T-helper 17 cell (primary cell): ENCODE results near the gene SSC5D. TPM values are rescaled to one million over a fixed set of nuclear protein-coding genes. Genes with fewer than 3 reads are reported as not detected.

Source experiments
- ATAC-seq: fragments of 150-1000 bp; cut with Tn5 transposase; 2 replicates; pipeline ENCODE4 v1.10.0; 2021; ENCODE audit warnings: mild to moderate bottlenecking, moderate library complexity
- DNase-seq, 3 donors: peaks; one replicate each; pipeline versions ENCODE4 v3.0.0 to v3.0.0-alpha.2; 2020 to 2021
- H3K9me3 ChIP-seq: one replicate; pipeline ENCODE4 v1.7.0; 2013; ENCODE audit warnings: low read length, mild to moderate bottlenecking; ENCODE audit not compliant: control insufficient read depth, poor library complexity, severe bottlenecking
- H3K27ac Mint-ChIP-seq: one replicate; pipeline ENCODE4 v1.8.0; 2022; ENCODE audit warnings: mild to moderate bottlenecking, moderate library complexity, mixed read lengths
- H3K27me3 Mint-ChIP-seq: one replicate; pipeline ENCODE4 v1.8.0; 2022; ENCODE audit warnings: mixed read lengths
- H3K36me3 Mint-ChIP-seq: one replicate; pipeline ENCODE4 v1.8.0; 2022; ENCODE audit warnings: low read depth, mixed read lengths
- H3K4me1 Mint-ChIP-seq: one replicate; pipeline ENCODE4 v1.8.0; 2022; ENCODE audit warnings: mild to moderate bottlenecking, mixed read lengths
- H3K4me3 Mint-ChIP-seq: one replicate; pipeline ENCODE4 v1.8.0; 2022; ENCODE audit warnings: mild to moderate bottlenecking, moderate library complexity, mixed read lengths
- total RNA-seq, 4 donors: library from RNA in 2 of 4; stranded (reverse) in 2 of 4; gene quantifications; one replicate each; pipeline ENCODE4 v1.2.3 and lab custom pipeline; 2022 to 2026

SSC5D gene
- total RNA-seq, 2 donors from 2014 or later: 0.08 to 0.47 TPM

- ATAC-seq: no peak
- no peak for DNase-seq
- H3K27ac Mint-ChIP-seq: no peak overlapping the region
Measured at GRCh38 chr19:55472463-55472862, 15.8 kb upstream of the SSC5D start.

GRCh38 chr19:55473225-55474012 lies 14.8 kb upstream of the SSC5D start:
- ATAC-seq (no peak), DNase-seq (no peak)
- Mint-ChIP-seq H3K4me1 (peaks cover 8% of the 10 kb centered on the region), H3K36me3 (no peaks in the 10 kb centered on the region), H3K4me3 (no peak overlapping the region), H3K27me3 (no peaks in the 10 kb centered on the region), H3K27ac (no peak overlapping the region)
- no peaks in the 10 kb centered on the region for H3K9me3 ChIP-seq

More at GRCh38 chr19:55472463-55472862, 15.8 kb upstream of the SSC5D start:
- no peaks in the 10 kb centered on the region for H3K9me3 ChIP-seq
- H3K4me1 Mint-ChIP-seq: peaks cover 3% of the 10 kb centered on the region
- no peak overlapping the region for H3K4me3 Mint-ChIP-seq
- H3K27me3 Mint-ChIP-seq: no peaks in the 10 kb centered on the region
- H3K36me3 Mint-ChIP-seq: no peaks in the 10 kb centered on the region

GRCh38 chr19:55474269-55475265 lies 13.7 kb upstream of the SSC5D start:
- H3K27ac Mint-ChIP-seq: no peak overlapping the region
- DNase-seq: no peak

GRCh38 chr19:55476100-55476775 lies 12.0 kb upstream of the SSC5D start, which contains the start of gene ZNF628:
Gene ZNF628, plus strand, starts transcription at chr19:55476617. Its CDS starts 3,294 bp downstream, at chr19:55479911.
- Mint-ChIP-seq H3K27me3 (no peaks in the 10 kb centered on the region), H3K27ac (peak within 1 kb of the TSS; percentile 80), H3K4me3 (peak within 1 kb of the TSS; percentile 87), H3K4me1 (peaks cover 22% of the 10 kb centered on the region), H3K36me3 (peaks cover 2% of the 10 kb centered on the region)
- DNase-seq (peak; percentile 93 to 97 (median 95)), ATAC-seq (peak; percentile 94)
- H3K9me3 ChIP-seq: no peaks in the 10 kb centered on the region

More at GRCh38 chr19:55474269-55475265, 13.7 kb upstream of the SSC5D start:
- peaks cover 18% of the 10 kb centered on the region for H3K4me1 Mint-ChIP-seq
- H3K9me3 ChIP-seq: no peaks in the 10 kb centered on the region
- ATAC-seq: no peak
- H3K4me3 Mint-ChIP-seq: no peak overlapping the region
- no peaks in the 10 kb centered on the region for H3K27me3 Mint-ChIP-seq
- H3K36me3 Mint-ChIP-seq: peaks cover 2% of the 10 kb centered on the region

GRCh38 chr19:55477905-55478304 lies 10.3 kb upstream of the SSC5D start:
- peak overlapping the region; percentile 77 for H3K4me3 Mint-ChIP-seq
- H3K4me1 Mint-ChIP-seq: peaks cover 22% of the 10 kb centered on the region
- no peak for ATAC-seq
- H3K27ac Mint-ChIP-seq: peak overlapping the region; percentile 51
- no peaks in the 10 kb centered on the region for H3K27me3 Mint-ChIP-seq
- H3K9me3 ChIP-seq: no peaks in the 10 kb centered on the region
- H3K36me3 Mint-ChIP-seq: peaks cover 2% of the 10 kb centered on the region
- no peak for DNase-seq

- Mint-ChIP-seq H3K36me3 (peaks cover 2% of the 10 kb centered on the region), H3K4me1 (peaks cover 22% of the 10 kb centered on the region), H3K4me3 (peak overlapping the region; percentile 77), H3K27ac (peak overlapping the region; percentile 51), H3K27me3 (no peaks in the 10 kb centered on the region)
- DNase-seq: no peak
- no peaks in the 10 kb centered on the region for H3K9me3 ChIP-seq
- no peak for ATAC-seq
Measured at GRCh38 chr19:55478364-55478763, 9.9 kb upstream of the SSC5D start.

- Mint-ChIP-seq H3K4me1 (peaks cover 22% of the 10 kb centered on the region), H3K4me3 (peak overlapping the region; percentile 77), H3K27me3 (no peaks in the 10 kb centered on the region), H3K27ac (no peak overlapping the region), H3K36me3 (peaks cover 2% of the 10 kb centered on the region)
- no peak for DNase-seq
- no peak for ATAC-seq
- no peaks in the 10 kb centered on the region for H3K9me3 ChIP-seq
Measured at GRCh38 chr19:55479045-55479444, 9.2 kb upstream of the SSC5D start.

- Mint-ChIP-seq H3K36me3 (peaks cover 2% of the 10 kb centered on the region), H3K4me1 (peaks cover 22% of the 10 kb centered on the region), H3K27me3 (no peaks in the 10 kb centered on the region), H3K4me3 (peak overlapping the region; percentile 77), H3K27ac (no peak overlapping the region)
- DNase-seq (no peak), ATAC-seq (no peak)
- H3K9me3 ChIP-seq: no peaks in the 10 kb centered on the region
Measured at GRCh38 chr19:55479451-55480230, 8.6 kb upstream of the SSC5D start.

GRCh38 chr19:55481148-55481793 lies 7.0 kb upstream of the SSC5D start:
- no peak for ATAC-seq
- H3K27ac Mint-ChIP-seq: no peak overlapping the region
- H3K9me3 ChIP-seq: no peaks in the 10 kb centered on the region
- peaks cover 26% of the 10 kb centered on the region for H3K4me1 Mint-ChIP-seq
- no peak for DNase-seq
- no peaks in the 10 kb centered on the region for H3K27me3 Mint-ChIP-seq
- peaks cover 2% of the 10 kb centered on the region for H3K36me3 Mint-ChIP-seq
- no peak overlapping the region for H3K4me3 Mint-ChIP-seq

GRCh38 chr19:55481794-55482155 lies 6.5 kb upstream of the SSC5D start:
- Mint-ChIP-seq H3K36me3 (peaks cover 2% of the 10 kb centered on the region), H3K4me3 (no peak overlapping the region), H3K27me3 (no peaks in the 10 kb centered on the region), H3K4me1 (peaks cover 26% of the 10 kb centered on the region), H3K27ac (no peak overlapping the region)
- H3K9me3 ChIP-seq: no peaks in the 10 kb centered on the region
- DNase-seq: no peak
- ATAC-seq: no peak

- no peak overlapping the region for H3K4me3 Mint-ChIP-seq
- no peaks in the 10 kb centered on the region for H3K9me3 ChIP-seq
- DNase-seq (no peak), ATAC-seq (no peak)
- no peak overlapping the region for H3K27ac Mint-ChIP-seq
- H3K36me3 Mint-ChIP-seq: peaks cover 2% of the 10 kb centered on the region
- H3K27me3 Mint-ChIP-seq: no peaks in the 10 kb centered on the region
- H3K4me1 Mint-ChIP-seq: peaks cover 26% of the 10 kb centered on the region
Measured at GRCh38 chr19:55482156-55482961, 5.9 kb upstream of the SSC5D start.
